Stomach (tissue), 4 donors: ENCODE results near the gene XRN1.

Experiments used
- EP300 ChIP-seq: sonication (generic); formaldehyde crosslinking; IDR thresholded peaks from one replicate; pipeline ENCODE4 v1.6.1; 2017; ENCODE audit warnings: antibody characterized with exemption
- POLR2A ChIP-seq, 4 donors: fragments of 450-650 bp; IDR thresholded peaks; one replicate each; pipeline ENCODE4 v1.6.1; 2016; ENCODE audit warnings: antibody characterized with exemption in 4 of 4, control low read depth in 2 of 4, mild to moderate bottlenecking in 1 of 4, moderate library complexity in 1 of 4
- POLR2AphosphoS5 ChIP-seq, 3 donors: sonication (generic); formaldehyde crosslinking; IDR thresholded peaks; one replicate each; pipeline ENCODE4 v1.6.1; 2016; ENCODE audit warnings: antibody characterized with exemption in 3 of 3
- TF ChIP-seq, protein P1 (sequence below), 7 experiments: fragments of 450-650 bp in 4 of 7; fragments of 200-600 bp in 3 of 7; sonication (generic) in 3 of 7; IDR thresholded peaks; one replicate each; pipeline ENCODE4 v1.5.1; 2016 to 2019; ENCODE audit warnings: antibody characterized with exemption in 7 of 7, control low read depth in 2 of 7, mild to moderate bottlenecking in 1 of 7

DNA sequence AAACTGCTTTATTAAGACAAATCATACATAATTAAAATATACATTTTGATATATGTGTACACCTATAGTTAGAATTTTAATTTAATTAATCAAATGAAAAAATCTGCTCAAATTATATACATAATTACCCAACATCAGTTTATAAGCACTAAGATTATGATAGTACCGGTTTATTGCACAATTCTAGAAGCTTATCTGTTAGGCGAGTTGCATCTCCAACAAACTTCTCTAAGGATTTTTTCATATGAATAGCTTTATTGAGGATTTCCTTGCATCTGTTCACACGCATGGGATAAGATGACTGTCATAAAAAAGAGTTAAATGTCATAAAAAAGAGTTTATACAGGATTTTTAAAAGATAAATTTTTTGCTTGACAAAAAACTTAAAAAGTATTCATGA lies 19.9 kb upstream of the XRN1 start:
- TF ChIP-seq POLR2A (IDR thresholded peaks at IDR 0.05) (no peak), EP300 (no peak), POLR2AphosphoS5 (IDR thresholded peaks at IDR 0.05) (no peak)
- TF ChIP-seq, protein P1, sequence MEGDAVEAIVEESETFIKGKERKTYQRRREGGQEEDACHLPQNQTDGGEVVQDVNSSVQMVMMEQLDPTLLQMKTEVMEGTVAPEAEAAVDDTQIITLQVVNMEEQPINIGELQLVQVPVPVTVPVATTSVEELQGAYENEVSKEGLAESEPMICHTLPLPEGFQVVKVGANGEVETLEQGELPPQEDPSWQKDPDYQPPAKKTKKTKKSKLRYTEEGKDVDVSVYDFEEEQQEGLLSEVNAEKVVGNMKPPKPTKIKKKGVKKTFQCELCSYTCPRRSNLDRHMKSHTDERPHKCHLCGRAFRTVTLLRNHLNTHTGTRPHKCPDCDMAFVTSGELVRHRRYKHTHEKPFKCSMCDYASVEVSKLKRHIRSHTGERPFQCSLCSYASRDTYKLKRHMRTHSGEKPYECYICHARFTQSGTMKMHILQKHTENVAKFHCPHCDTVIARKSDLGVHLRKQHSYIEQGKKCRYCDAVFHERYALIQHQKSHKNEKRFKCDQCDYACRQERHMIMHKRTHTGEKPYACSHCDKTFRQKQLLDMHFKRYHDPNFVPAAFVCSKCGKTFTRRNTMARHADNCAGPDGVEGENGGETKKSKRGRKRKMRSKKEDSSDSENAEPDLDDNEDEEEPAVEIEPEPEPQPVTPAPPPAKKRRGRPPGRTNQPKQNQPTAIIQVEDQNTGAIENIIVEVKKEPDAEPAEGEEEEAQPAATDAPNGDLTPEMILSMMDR (IDR thresholded peaks at IDR 0.05): no peak
